Activated naive CD8-positive, alpha-beta T cell treated with anti-CD3 and anti-CD28 coated beads for 36 hours (primary cell): ENCODE measurements around the gene CFAP65. TPM values are rescaled to one million over a fixed set of nuclear protein-coding genes. Genes with fewer than 3 reads are reported as not detected.
A peak's percentile ranks its signal among the peaks of the same experiment; 100 is the strongest.

Experiments
- DNase-seq: peaks from one replicate; pipeline ENCODE4 v3.0.0; 2021
- H3K27ac Mint-ChIP-seq: one replicate; pipeline ENCODE4 v1.8.0; 2022; ENCODE audit warnings: mild to moderate bottlenecking, moderate library complexity, mixed read lengths
- H3K27me3 Mint-ChIP-seq: one replicate; pipeline ENCODE4 v1.8.0; 2022; ENCODE audit warnings: mild to moderate bottlenecking, mixed read lengths
- H3K36me3 Mint-ChIP-seq: one replicate; pipeline ENCODE4 v1.8.0; 2021; ENCODE audit warnings: mild to moderate bottlenecking, mixed read lengths
- H3K4me1 Mint-ChIP-seq: one replicate; pipeline ENCODE4 v1.8.0; 2021; ENCODE audit warnings: mixed read lengths
- H3K4me3 Mint-ChIP-seq: one replicate; pipeline ENCODE4 v1.8.0; 2022; ENCODE audit warnings: mild to moderate bottlenecking, moderate library complexity, mixed read lengths
- H3K9me3 Mint-ChIP-seq: one replicate; pipeline ENCODE4 v1.8.0; 2022; ENCODE audit warnings: mixed read lengths
- total RNA-seq, 2 experiments: library from RNA; stranded (reverse); gene quantifications; one replicate each; pipeline ENCODE4 v1.2.3, GENCODE V29; 2021

The CFAP65 gene
- total RNA-seq, 2 experiments from 2014 or later = not detected

- Mint-ChIP-seq H3K4me3 (no peak overlapping the region), H3K27ac (no peak overlapping the region), H3K9me3 (no peaks in the 10 kb centered on the region), H3K4me1 (no peaks in the 10 kb centered on the region), H3K27me3 (peaks cover 12% of the 10 kb centered on the region), H3K36me3 (no peaks in the 10 kb centered on the region)
- DNase-seq = no peak
These were observed 23.9 kb downstream of the CFAP65 start for GRCh38 chr2:219017201-219017931.

DNA sequence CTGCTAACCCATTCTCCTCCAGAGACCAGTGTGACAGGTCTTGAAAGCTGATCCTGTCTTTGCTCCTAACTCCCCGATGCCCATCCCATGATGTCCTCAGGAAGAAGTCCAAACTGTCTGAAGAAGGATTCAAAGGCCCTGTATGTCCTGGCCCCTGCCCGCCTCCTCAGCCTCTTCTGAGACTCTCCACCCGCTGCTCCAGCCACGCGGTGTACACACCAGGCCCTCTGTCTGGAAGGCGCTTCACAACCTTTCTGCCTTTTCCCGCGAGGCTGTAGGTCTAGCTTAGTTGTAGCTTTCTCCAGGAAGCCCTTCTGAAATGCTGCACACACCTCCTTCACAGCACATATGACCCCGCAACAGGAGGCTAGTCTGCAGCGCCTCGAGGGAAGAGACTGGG, 24.6 kb downstream of the CFAP65 start:
- Mint-ChIP-seq H3K4me3 (no peak overlapping the region), H3K27me3 (peaks cover 12% of the 10 kb centered on the region), H3K4me1 (no peaks in the 10 kb centered on the region), H3K27ac (no peak overlapping the region), H3K36me3 (no peaks in the 10 kb centered on the region), H3K9me3 (no peaks in the 10 kb centered on the region)
- DNase-seq = no peak

DNA sequence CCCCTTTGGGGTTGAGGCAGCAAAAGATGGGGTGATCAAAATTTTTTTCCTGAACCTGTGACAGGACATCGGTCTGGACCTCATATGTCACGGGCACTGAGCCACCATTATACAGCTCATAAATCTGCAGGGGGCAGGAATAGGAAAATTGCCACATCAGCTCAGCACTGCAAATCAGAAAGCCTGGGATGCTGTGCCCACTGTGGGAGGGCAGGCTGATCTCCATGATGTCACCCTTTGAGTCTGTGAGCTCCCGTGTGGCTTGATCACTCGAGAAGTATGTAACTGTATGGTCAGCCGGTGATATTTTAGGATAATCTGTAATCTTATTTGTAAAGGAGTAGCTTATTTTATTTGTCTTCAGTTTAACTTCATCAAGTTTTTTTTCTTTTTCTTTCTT, 30.4 kb downstream of the CFAP65 start:
- DNase-seq = no peak
- Mint-ChIP-seq H3K27me3 (peaks cover 36% of the 10 kb centered on the region), H3K4me3 (no peak overlapping the region)

DNA sequence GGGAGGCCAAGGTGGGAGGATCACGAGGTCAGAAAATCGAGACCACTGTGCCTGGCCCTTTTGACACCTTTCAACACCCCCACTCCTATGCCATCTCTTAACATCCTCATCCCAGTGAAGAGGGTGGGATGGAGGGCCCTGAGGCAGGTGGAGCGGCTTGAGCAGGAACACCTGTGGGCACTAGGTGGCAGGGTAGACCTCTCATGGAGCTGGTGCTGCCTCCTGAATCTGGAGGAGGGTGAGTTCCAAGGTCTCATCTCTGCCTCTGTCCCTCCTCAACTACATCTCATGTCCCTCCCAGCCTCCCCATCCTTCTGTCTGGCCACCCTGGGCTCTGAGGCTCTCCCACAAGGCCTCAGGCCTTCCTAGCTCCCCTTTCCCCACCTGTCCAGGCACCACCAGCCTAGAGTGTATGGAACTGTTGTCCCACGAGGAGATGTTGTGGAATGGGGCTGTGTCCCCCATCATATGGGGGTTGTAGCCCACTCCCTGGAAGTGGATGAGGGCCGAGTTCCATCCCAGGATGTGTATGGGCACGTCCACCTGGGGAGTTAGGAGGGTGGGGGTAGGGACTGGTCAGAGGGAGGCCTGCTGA, 31.1 kb downstream of the CFAP65 start:
- Mint-ChIP-seq H3K27ac (no peak overlapping the region), H3K9me3 (no peaks in the 10 kb centered on the region), H3K36me3 (no peaks in the 10 kb centered on the region), H3K27me3 (peaks cover 43% of the 10 kb centered on the region), H3K4me3 (no peak overlapping the region), H3K4me1 (no peaks in the 10 kb centered on the region)
- no peak for DNase-seq

More for the DNA sequence above, 30.4 kb downstream of the CFAP65 start:
- Mint-ChIP-seq H3K9me3 (no peaks in the 10 kb centered on the region), H3K36me3 (no peaks in the 10 kb centered on the region), H3K4me1 (no peaks in the 10 kb centered on the region), H3K27ac (no peak overlapping the region)

DNA sequence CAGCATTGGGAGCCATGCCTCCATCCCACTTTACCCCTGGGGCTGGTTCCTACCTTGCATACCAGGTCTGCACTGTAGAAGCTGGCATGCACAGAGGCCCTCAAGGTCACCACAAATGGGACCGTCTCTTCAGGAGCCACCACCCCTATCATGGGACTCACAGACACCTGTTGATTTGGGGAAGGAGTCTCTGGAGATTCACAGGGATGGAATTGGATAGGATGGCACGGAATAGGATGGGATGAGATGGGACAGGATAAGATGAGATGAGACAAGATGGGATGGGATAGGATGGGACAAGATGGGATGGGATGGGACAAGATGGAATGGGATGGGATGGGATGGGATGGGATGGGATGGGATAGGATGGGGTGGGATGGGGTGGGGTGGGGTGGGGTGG, 32.0 kb downstream of the CFAP65 start:
- H3K36me3 Mint-ChIP-seq = no peaks in the 10 kb centered on the region
- DNase-seq = no peak
- H3K4me1 Mint-ChIP-seq = no peaks in the 10 kb centered on the region
- H3K27ac Mint-ChIP-seq = no peak overlapping the region
- no peak overlapping the region for H3K4me3 Mint-ChIP-seq
- H3K27me3 Mint-ChIP-seq = peaks cover 48% of the 10 kb centered on the region
- H3K9me3 Mint-ChIP-seq = no peaks in the 10 kb centered on the region

- no peaks in the 10 kb centered on the region for H3K36me3 Mint-ChIP-seq
- no peak for DNase-seq
- no peak overlapping the region for H3K4me3 Mint-ChIP-seq
- H3K9me3 Mint-ChIP-seq = no peaks in the 10 kb centered on the region
- H3K27ac Mint-ChIP-seq = no peak overlapping the region
- peaks cover 10% of the 10 kb centered on the region for H3K4me1 Mint-ChIP-seq
- peaks cover 84% of the 10 kb centered on the region for H3K27me3 Mint-ChIP-seq
These were observed 37.3 kb downstream of the CFAP65 start for GRCh38 chr2:219003979-219004378.

- Mint-ChIP-seq H3K9me3 (no peaks in the 10 kb centered on the region), H3K27ac (no peak overlapping the region), H3K4me3 (no peak overlapping the region), H3K4me1 (peaks cover 10% of the 10 kb centered on the region), H3K36me3 (no peaks in the 10 kb centered on the region), H3K27me3 (peaks cover 86% of the 10 kb centered on the region)
- DNase-seq = no peak
These were observed 38.1 kb downstream of the CFAP65 start for GRCh38 chr2:219003267-219003634.

DNA sequence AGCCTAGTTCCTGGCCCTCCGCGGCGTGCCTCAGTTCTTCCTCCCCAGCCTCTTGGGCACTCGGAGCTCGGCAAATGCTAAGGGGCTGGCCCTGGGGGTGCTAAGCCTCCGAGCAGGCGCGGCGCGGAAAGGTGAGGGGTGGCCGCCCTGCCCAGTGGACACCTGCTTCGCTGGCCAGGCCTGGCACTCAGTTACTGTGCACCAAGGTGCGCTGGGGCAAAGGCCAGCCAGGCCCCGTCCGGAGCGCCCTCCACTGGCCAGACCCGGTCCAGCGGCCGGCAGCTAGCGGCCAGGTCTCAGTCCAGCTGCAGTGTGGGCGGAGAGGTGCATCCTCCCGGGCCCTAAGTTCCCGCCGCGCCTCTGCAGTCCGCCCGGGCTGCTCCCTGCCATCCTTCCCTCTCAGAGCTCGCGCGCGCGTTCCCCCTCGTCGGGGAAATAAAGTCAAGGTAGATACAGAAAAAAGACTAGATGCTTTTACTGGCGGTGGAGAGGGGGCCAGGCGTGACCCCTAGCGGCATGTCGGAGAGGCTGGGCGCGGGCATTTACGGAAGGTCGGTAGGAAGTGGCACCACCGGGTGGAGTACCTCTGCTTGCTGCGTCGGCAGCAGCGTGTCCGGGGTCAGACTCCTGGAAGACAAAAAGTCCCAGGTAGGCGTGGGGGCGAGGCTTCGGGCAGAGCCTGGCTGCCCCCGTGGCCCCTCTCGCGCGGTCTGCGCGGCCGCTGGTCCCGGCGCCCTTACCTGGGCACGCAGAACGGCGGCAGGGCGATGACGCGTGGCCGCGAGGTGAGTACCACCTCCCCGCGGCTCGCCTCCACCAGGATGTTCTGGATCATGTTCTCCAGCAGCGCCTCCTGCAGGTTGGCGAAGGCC, 38.7 kb downstream of the CFAP65 start:
- Mint-ChIP-seq H3K27me3 (peaks cover 92% of the 10 kb centered on the region), H3K4me1 (peaks cover 10% of the 10 kb centered on the region), H3K27ac (no peak overlapping the region), H3K4me3 (peak overlapping the region; percentile 70), H3K36me3 (no peaks in the 10 kb centered on the region), H3K9me3 (no peaks in the 10 kb centered on the region)
- DNase-seq = peak; percentile 69

GRCh38 chr2:219001577-219002394, 39.5 kb downstream of the CFAP65 start:
- Mint-ChIP-seq H3K27me3 (peaks cover 91% of the 10 kb centered on the region), H3K4me1 (peaks cover 10% of the 10 kb centered on the region), H3K36me3 (no peaks in the 10 kb centered on the region), H3K4me3 (peak overlapping the region; percentile 59), H3K27ac (no peak overlapping the region), H3K9me3 (no peaks in the 10 kb centered on the region)
- DNase-seq = peak; percentile 68

DNA sequence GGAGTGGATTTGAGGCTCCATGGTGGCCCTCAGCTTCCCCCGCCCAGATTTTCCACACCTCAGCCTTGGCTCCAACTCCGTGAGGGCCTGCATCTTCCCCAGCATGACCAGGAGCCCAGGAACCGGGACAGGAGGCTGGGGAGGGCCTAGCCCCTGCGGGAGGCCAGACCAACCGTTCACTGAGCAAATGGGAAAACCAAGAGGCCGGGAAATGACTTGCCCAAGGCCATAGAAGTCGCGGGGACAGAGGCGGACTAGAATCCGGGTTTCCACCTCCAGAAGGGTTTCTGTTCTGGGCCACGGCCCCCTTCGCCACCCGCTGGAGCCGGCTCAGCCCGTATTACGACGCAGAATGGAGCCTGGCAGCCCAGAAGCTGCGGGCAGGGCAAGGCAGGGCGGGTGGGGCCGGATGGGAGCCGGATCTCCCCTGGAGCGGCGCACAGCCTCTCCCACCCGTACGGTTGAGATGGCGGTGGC, 40.2 kb downstream of the CFAP65 start:
- no peaks in the 10 kb centered on the region for H3K9me3 Mint-ChIP-seq
- H3K27ac Mint-ChIP-seq = no peak overlapping the region
- DNase-seq = no peak
- H3K4me3 Mint-ChIP-seq = no peak overlapping the region
- H3K4me1 Mint-ChIP-seq = peaks cover 10% of the 10 kb centered on the region
- no peaks in the 10 kb centered on the region for H3K36me3 Mint-ChIP-seq
- peaks cover 91% of the 10 kb centered on the region for H3K27me3 Mint-ChIP-seq

DNA sequence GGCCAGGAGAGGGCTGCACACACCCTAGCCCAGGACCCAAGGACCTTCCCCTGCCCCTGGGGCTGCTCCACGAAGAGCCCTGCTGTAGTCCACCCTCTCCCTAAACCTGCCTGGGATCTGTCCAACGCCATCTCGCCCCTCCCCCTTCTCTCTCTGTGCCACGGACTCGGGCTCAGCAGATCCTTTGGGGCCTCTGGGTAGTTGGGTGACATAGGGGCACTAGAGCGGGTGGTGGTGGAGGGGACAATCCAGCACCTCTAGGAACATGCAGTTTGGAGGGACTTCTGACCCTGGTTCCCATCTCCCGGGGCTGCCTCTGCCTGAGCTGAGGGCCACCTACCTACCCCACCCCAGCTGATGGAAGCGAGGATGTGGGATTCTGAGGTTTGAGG, 40.8 kb downstream of the CFAP65 start:
- H3K4me1 Mint-ChIP-seq = peaks cover 10% of the 10 kb centered on the region
- H3K27ac Mint-ChIP-seq = no peak overlapping the region
- no peaks in the 10 kb centered on the region for H3K36me3 Mint-ChIP-seq
- H3K27me3 Mint-ChIP-seq = peaks cover 92% of the 10 kb centered on the region
- no peaks in the 10 kb centered on the region for H3K9me3 Mint-ChIP-seq
- H3K4me3 Mint-ChIP-seq = no peak overlapping the region
- DNase-seq = no peak

GRCh38 chr2:218999881-219000568, 41.3 kb downstream of the CFAP65 start:
- Mint-ChIP-seq H3K36me3 (no peaks in the 10 kb centered on the region), H3K4me3 (no peak overlapping the region), H3K27ac (no peak overlapping the region), H3K4me1 (peaks cover 10% of the 10 kb centered on the region), H3K27me3 (peaks cover 92% of the 10 kb centered on the region), H3K9me3 (no peaks in the 10 kb centered on the region)
- DNase-seq = no peak

DNA sequence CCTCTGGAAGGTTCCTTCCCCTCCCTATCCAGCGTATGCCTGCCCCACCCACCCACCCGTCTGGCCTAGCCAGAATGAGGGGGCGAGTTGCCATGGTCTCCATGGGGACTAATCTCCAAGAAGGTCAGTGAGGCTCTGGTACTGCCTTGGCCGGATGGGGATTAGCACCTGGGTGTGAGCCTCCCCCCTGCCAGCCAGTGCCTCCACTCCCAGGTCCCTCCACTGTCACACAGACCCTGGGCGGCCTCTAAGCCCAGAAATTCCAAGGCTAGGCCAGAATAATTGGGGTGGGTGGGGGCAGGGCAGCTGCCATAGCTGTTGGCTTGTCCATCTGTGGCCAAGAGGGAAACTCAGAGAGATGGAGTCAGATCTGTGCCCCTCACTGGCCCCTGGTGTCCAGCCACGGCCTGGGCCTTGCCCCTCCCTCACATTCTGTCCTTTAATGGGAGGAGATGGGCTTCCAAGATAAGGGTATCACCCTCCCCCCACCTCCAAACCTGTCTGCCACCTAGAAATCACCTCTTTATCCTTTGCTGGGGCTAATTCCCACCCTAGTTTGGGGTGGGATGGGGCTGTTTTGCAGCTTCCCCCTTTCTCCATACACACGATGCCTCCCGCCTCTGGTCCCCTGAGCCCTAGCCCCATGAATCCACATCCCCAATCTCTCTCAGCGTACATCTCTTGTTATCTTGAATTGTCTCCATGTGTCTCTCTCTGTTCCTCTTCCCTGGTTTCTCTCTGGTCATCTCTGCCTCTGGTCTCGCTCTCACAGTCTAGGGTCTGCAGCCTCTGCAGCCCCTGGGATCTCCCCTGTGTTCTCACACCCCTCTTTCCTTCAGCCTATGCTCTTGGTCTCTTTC, 42.1 kb downstream of the CFAP65 start:
- peaks cover 10% of the 10 kb centered on the region for H3K4me1 Mint-ChIP-seq
- H3K27me3 Mint-ChIP-seq = peaks cover 92% of the 10 kb centered on the region
- H3K9me3 Mint-ChIP-seq = no peaks in the 10 kb centered on the region
- H3K4me3 Mint-ChIP-seq = no peak overlapping the region
- H3K36me3 Mint-ChIP-seq = no peaks in the 10 kb centered on the region
- DNase-seq = no peak
- no peak overlapping the region for H3K27ac Mint-ChIP-seq
